Sigmoid colon (tissue), 7 donors: Measurements from ENCODE around the gene SMURF2. TPM values are rescaled to one million over a fixed set of nuclear protein-coding genes. Genes with fewer than 3 reads are reported as not detected.

ENCODE experiments used
- DNase-seq: peaks from one replicate; pipeline ENCODE4 v3.0.0-alpha.2; 2019
- H3K27ac ChIP-seq, 4 donors: fragments of 200-600 bp; sonication (generic); one replicate each; pipeline ENCODE4 v1.5.1; 2016 to 2019; ENCODE audit warnings: mild to moderate bottlenecking in 1 of 4
- H3K27me3 ChIP-seq, 3 donors: fragments of 200-600 bp; sonication (generic); one replicate each; pipeline ENCODE4 v1.5.1; 2019; ENCODE audit warnings: mild to moderate bottlenecking in 1 of 3
- H3K36me3 ChIP-seq, 4 donors: fragments of 200-600 bp; sonication (generic); one replicate each; pipeline ENCODE4 v1.5.1; 2016 to 2019
- H3K4me1 ChIP-seq, 4 donors: fragments of 200-600 bp; sonication (generic); one replicate each; pipeline ENCODE4 v1.5.1; 2017 to 2019
- H3K4me3 ChIP-seq, 4 donors: fragments of 200-600 bp; sonication (generic); one replicate each; pipeline ENCODE4 v1.5.1; 2017 to 2019; ENCODE audit warnings: mild to moderate bottlenecking in 2 of 4, moderate library complexity in 1 of 4
- H3K9me3 ChIP-seq, 4 donors: fragments of 200-600 bp in 3 of 4; sonication (generic) in 3 of 4; one replicate each; pipeline versions ENCODE4 v1.5.1 to v1.6.1; 2013 to 2019
- EP300 ChIP-seq, 4 donors: sonication (generic); formaldehyde crosslinking; IDR thresholded peaks; one replicate each; pipeline ENCODE4 v1.6.1; 2017; ENCODE audit warnings: antibody characterized with exemption in 4 of 4
- POLR2A ChIP-seq, 2 donors: fragments of 450-650 bp; IDR thresholded peaks; one replicate each; pipeline ENCODE4 v1.6.1; 2016; ENCODE audit warnings: antibody characterized with exemption in 2 of 2, mild to moderate bottlenecking in 2 of 2, moderate library complexity in 2 of 2
- POLR2AphosphoS5 ChIP-seq, 4 donors: sonication (generic); formaldehyde crosslinking; IDR thresholded peaks; one replicate each; pipeline ENCODE4 v1.6.1; 2017; ENCODE audit warnings: antibody characterized with exemption in 4 of 4
- WGBS, 2 donors: extraction: QIAGEN DNeasy Blood & Tissue Kit; methylation state at CpG; one replicate each; pipeline ENCODE4 v1.1.7; 2013; 5-methylcytosine and 5-hydroxymethylcytosine counted together
- intact Hi-C: fragments of 100-400 bp; cut with DNase I; formaldehyde crosslinking; loops from one replicate; pipeline ENCODE4 v1.15.1; 2023
- polyA plus RNA-seq, 3 donors: library from polyadenylated mRNA; stranded (reverse); fragments of 200-250 nt; gene quantifications; one replicate each; pipeline ENCODE4 v1.2.3, GENCODE V29; 2013
- total RNA-seq, 4 donors: library from RNA; depleted of rRNA; stranded (reverse); fragments of >200 nt; gene quantifications; one replicate each; pipeline ENCODE4 v1.1.0, GENCODE V29; 2016
- TF ChIP-seq, protein P1 (sequence below), 4 experiments: fragments of 450-650 bp in 3 of 4; fragments of 200-600 bp in 1 of 4; IDR thresholded peaks; one replicate each; pipeline ENCODE4 v1.5.1; 2016 to 2019; ENCODE audit warnings: antibody characterized with exemption in 4 of 4, mild to moderate bottlenecking in 3 of 4, moderate library complexity in 2 of 4
- donor health status: healthy with polysubstance abuse.
- donor health status: Bipolar disorder and iron deficiency.
- donor health status: healthy.

The SMURF2 gene
- total and polyA plus RNA-seq, 7 donors: 5.8 to 30.2 (median 23.8) TPM

DNA sequence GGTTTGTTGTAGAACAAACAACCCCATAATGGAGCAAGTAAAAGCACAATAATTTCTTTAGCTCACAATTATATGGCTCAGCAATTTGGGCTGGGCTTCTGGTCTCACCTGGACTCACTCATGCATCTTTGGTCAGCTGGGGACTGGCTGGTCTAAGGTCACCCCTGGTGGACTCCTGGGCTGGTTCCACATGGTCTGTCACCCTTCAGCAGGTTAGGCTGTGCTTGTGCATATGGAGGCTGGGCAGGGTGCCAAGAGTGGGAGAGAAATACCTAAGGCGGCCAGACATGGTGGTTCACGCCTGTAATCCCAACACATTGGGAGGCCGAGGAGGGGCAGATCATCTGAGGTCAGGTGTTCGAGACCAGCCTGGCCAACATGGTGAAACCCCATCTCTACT lies 27.0 kb upstream of the SMURF2 start:
- Histone ChIP-seq H3K36me3 (no peaks in the 10 kb centered on the region), H3K9me3 (no peaks in the 10 kb centered on the region), H3K27ac (no peak overlapping the region), H3K27me3 (no peaks in the 10 kb centered on the region), H3K4me1 (no peaks in the 10 kb centered on the region), H3K4me3 (no peak overlapping the region)
- intact Hi-C loops: no loop called here
- TF ChIP-seq, protein P1, sequence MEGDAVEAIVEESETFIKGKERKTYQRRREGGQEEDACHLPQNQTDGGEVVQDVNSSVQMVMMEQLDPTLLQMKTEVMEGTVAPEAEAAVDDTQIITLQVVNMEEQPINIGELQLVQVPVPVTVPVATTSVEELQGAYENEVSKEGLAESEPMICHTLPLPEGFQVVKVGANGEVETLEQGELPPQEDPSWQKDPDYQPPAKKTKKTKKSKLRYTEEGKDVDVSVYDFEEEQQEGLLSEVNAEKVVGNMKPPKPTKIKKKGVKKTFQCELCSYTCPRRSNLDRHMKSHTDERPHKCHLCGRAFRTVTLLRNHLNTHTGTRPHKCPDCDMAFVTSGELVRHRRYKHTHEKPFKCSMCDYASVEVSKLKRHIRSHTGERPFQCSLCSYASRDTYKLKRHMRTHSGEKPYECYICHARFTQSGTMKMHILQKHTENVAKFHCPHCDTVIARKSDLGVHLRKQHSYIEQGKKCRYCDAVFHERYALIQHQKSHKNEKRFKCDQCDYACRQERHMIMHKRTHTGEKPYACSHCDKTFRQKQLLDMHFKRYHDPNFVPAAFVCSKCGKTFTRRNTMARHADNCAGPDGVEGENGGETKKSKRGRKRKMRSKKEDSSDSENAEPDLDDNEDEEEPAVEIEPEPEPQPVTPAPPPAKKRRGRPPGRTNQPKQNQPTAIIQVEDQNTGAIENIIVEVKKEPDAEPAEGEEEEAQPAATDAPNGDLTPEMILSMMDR (IDR thresholded peaks at IDR 0.05): no peak
- no peak for TF ChIP-seq POLR2A (IDR thresholded peaks at IDR 0.05)
- TF ChIP-seq POLR2AphosphoS5 (IDR thresholded peaks at IDR 0.05): no peak
- no peak for TF ChIP-seq EP300 (IDR thresholded peaks at IDR 0.05)
- no peak for DNase-seq
- 93 to 97% methylated on average over 4 of the region's 4 CpGs for WGBS, 2 donors

DNA sequence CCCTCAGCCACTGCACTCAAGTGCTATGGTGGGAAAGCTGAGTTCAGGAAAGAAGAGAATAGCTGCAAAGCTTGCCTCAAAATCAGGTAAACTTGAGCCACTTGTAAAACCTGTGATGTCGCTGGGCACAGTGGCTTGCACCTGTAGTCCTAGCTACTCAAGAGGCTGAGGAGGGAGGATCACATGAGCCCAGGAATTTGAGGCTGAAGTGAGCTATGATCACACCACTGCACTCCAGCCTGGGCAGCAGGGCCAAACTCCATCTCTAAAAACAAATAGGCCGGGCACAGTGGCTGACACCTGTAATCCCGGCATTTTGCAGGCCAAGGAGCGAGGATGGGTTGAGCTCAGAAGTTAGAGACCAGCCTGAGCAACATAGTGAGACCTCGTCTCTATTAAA lies 26.4 kb upstream of the SMURF2 start:
- TF ChIP-seq EP300 (IDR thresholded peaks at IDR 0.05): no peak
- no peak for TF ChIP-seq POLR2A (IDR thresholded peaks at IDR 0.05)
- TF ChIP-seq, protein P1 (IDR thresholded peaks at IDR 0.05): no peak
- no peak for TF ChIP-seq POLR2AphosphoS5 (IDR thresholded peaks at IDR 0.05)
- intact Hi-C loops: no loop called here
- Histone ChIP-seq H3K4me3 (no peak overlapping the region), H3K27ac (no peak overlapping the region), H3K36me3 (no peaks in the 10 kb centered on the region), H3K9me3 (no peaks in the 10 kb centered on the region), H3K4me1 (no peaks in the 10 kb centered on the region), H3K27me3 (no peaks in the 10 kb centered on the region)
- 97% methylated on average over 5 of the region's 5 CpGs for WGBS, 2 donors
- DNase-seq: no peak

DNA sequence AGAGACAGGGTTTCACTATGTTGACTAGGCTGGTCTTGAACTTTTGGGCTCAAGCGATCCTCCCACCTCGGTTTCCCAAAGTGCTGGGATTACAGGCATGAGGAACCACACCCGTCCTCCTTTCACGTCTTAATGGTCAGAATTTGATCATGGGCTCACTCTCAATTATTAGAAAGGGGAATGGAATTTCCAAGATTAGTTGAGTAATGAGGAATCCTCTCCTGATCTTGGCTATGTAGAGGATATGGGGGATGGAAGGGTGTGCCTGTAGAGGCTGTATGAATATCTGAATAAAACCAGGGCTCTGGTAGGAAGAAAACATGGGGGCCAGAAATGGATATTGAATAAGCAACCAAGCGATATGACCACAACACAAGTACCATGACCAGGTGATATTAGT lies 25.9 kb upstream of the SMURF2 start:
- Histone ChIP-seq H3K4me1 (no peaks in the 10 kb centered on the region), H3K27me3 (no peaks in the 10 kb centered on the region), H3K36me3 (no peaks in the 10 kb centered on the region), H3K4me3 (no peak overlapping the region), H3K9me3 (no peaks in the 10 kb centered on the region), H3K27ac (no peak overlapping the region)
- no peak for DNase-seq
- TF ChIP-seq POLR2AphosphoS5 (IDR thresholded peaks at IDR 0.05) (no peak), EP300 (IDR thresholded peaks at IDR 0.05) (no peak), POLR2A (IDR thresholded peaks at IDR 0.05) (no peak)
- TF ChIP-seq, protein P1 (IDR thresholded peaks at IDR 0.05): no peak
- WGBS, 2 donors: 92 to 95% methylated on average over 5 of the region's 5 CpGs
- intact Hi-C loops: no loop called here

DNA sequence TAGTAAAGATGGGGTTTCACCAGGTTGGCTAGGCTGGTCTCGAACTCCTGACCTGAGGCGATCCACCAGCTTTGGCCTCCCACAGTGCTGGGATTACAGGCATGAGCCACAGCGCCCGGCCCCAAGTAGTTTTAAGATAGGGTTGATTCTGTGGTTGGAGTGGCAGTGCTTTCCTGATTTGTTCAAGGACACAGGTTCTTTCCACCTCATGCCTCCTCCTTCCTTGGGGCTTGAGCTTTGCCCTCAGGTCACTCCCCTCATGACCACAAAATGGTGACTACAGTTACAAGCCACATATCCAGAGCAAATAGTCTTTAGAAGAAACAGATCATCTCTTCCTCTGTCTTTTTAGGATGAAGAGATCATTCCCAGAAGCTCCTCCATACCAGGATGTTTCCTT lies 25.3 kb upstream of the SMURF2 start:
- H3K4me3 ChIP-seq: no peak overlapping the region
- DNase-seq: no peak
- TF ChIP-seq POLR2A (IDR thresholded peaks at IDR 0.05) (no peak), EP300 (IDR thresholded peaks at IDR 0.05) (no peak), POLR2AphosphoS5 (IDR thresholded peaks at IDR 0.05) (no peak)
- TF ChIP-seq, protein P1 (IDR thresholded peaks at IDR 0.05): no peak
- 98 to 99% methylated on average over 4 of the region's 4 CpGs for WGBS, 2 donors
- intact Hi-C loops: no loop called here
- no peak overlapping the region for H3K27ac ChIP-seq
- H3K4me1 ChIP-seq: no peaks in the 10 kb centered on the region
- H3K9me3 ChIP-seq: no peaks in the 10 kb centered on the region
- no peaks in the 10 kb centered on the region for H3K27me3 ChIP-seq
- no peaks in the 10 kb centered on the region for H3K36me3 ChIP-seq

DNA sequence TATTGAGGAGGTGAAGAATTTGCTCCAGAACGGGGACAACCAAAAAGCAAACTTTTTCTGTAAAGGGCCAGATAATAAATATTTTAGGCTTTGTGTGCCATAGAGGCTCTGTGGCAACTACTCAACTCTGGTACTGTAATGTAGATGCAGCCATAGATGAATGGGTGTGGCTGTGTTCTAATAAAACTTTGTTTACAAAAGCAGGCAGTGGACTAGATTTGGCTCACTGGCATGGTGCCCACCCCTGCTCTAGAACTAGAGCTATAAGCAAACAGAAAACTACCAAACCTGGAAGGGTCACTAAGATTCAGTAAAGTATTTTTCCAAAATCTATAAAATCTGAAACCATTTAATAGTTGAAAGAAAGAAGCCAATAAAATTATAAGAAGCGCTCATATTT lies 24.6 kb upstream of the SMURF2 start:
- Histone ChIP-seq H3K36me3 (no peaks in the 10 kb centered on the region), H3K4me3 (no peak overlapping the region), H3K27ac (no peak overlapping the region), H3K9me3 (no peaks in the 10 kb centered on the region), H3K27me3 (no peaks in the 10 kb centered on the region), H3K4me1 (no peaks in the 10 kb centered on the region)
- DNase-seq: no peak
- TF ChIP-seq, protein P1 (IDR thresholded peaks at IDR 0.05): no peak
- 78 to 92% methylated on average over 2 of the region's 2 CpGs for WGBS, 2 donors
- intact Hi-C loops: no loop called here
